Mammary epithelial cell (primary cell): ENCODE measurements around the gene ZNF674.

Experiments used
- EZH2 ChIP-seq: IDR thresholded peaks from 2 replicates; pipeline ENCODE4 v1.6.1; 2012; ENCODE audit warnings: low read length, inconsistent platforms, borderline replicate concordance
- TF ChIP-seq, protein P1 (sequence below), 2 donors: IDR thresholded peaks in 1 of 2; conservative IDR thresholded peaks in 1 of 2; 2 replicates each; pipeline ENCODE4 v1.5.1; 2011 to 2012; ENCODE audit warnings: inconsistent platforms in 2 of 2, low read length in 2 of 2, mild to moderate bottlenecking in 2 of 2, control low read depth in 1 of 2, low read depth in 1 of 2; ENCODE audit not compliant: insufficient read depth in 1 of 2; ENCODE audit errors: extremely low read depth in 1 of 2

GRCh38 chrX:46577221-46578005, 32.2 kb upstream of the ZNF674 start:
- TF ChIP-seq, protein P1, sequence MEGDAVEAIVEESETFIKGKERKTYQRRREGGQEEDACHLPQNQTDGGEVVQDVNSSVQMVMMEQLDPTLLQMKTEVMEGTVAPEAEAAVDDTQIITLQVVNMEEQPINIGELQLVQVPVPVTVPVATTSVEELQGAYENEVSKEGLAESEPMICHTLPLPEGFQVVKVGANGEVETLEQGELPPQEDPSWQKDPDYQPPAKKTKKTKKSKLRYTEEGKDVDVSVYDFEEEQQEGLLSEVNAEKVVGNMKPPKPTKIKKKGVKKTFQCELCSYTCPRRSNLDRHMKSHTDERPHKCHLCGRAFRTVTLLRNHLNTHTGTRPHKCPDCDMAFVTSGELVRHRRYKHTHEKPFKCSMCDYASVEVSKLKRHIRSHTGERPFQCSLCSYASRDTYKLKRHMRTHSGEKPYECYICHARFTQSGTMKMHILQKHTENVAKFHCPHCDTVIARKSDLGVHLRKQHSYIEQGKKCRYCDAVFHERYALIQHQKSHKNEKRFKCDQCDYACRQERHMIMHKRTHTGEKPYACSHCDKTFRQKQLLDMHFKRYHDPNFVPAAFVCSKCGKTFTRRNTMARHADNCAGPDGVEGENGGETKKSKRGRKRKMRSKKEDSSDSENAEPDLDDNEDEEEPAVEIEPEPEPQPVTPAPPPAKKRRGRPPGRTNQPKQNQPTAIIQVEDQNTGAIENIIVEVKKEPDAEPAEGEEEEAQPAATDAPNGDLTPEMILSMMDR (conservative IDR thresholded peaks at IDR 0.05 in 1 of 2, IDR thresholded peaks at IDR 0.05 in 1 of 2; ENCODE audit: extremely low read depth in 1 of 2, insufficient read depth in 1 of 2, low read depth in 1 of 2, low read length in 2 of 2) = no peak
- no peak for TF ChIP-seq EZH2
